ENCODE measurements around the gene PUS1. TPM values are rescaled to one million over a fixed set of nuclear protein-coding genes. Genes with fewer than 3 reads are reported as not detected.
A peak's percentile ranks its signal among the peaks of the same experiment; 100 is the strongest.

Gene PUS1
- total and polyA plus RNA-seq, 10 of the 15 experiments (the other 5 are each of a cell fraction or from before 2014, with no cell fraction given): 1.3 to 74.2 (median 25.4) TPM

DNA sequence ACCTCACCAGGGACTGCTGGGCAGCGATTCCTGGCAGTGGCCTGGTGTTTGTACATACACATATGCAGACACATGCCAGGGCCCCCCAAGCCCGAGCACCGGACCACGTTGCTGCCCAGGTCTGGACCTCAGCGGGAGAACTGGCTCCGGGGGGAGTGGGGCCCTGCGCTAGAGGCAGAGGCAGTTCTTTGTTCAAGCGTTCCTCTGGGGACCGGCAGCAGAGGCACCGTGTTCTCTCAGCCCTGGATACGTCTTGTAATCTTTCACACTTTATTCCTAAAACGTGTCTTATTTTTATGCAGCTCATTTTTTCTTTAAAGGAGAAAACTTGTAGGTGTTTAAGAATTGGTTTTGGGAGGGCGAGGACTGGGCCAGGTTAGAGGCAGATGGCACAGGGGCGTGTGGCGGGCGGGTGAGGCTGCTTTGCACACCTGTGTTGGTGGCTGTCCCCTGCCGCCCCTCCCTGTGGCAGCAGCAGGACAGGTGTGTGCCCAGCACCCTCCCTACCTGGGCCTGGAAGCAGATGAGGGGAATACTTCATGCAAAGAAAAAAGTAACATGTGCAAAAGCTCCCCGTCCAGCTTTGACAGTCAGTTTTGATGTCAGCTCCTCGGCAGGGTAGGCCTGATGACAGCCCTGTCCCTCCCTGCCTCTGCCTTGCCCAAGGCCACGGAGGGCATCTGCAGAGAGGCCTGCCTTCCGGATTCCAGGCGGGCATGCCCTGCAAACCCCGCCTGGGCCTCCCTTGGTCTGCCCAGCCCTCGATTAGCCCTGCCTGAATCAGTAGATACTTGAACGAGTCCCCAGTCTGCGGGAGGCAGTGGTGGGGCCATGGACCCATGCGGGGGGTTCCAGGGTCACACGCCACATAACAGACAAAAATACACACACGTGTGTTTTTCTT lies 7.0 kb upstream of the PUS1 start:
- H2AFZ ChIP-seq (ENCODE audit: control insufficient read depth, low read depth, low read length): no peak overlapping the region
- no peak for TF ChIP-seq JUNB (IDR thresholded peaks at IDR 0.05)
- no peak for TF ChIP-seq ZNF24 (IDR thresholded peaks at IDR 0.05)
- TF ChIP-seq RELA (IDR thresholded peaks at IDR 0.05; ENCODE audit: borderline replicate concordance, partially characterized antibody): no peak
- TF ChIP-seq, protein P1, sequence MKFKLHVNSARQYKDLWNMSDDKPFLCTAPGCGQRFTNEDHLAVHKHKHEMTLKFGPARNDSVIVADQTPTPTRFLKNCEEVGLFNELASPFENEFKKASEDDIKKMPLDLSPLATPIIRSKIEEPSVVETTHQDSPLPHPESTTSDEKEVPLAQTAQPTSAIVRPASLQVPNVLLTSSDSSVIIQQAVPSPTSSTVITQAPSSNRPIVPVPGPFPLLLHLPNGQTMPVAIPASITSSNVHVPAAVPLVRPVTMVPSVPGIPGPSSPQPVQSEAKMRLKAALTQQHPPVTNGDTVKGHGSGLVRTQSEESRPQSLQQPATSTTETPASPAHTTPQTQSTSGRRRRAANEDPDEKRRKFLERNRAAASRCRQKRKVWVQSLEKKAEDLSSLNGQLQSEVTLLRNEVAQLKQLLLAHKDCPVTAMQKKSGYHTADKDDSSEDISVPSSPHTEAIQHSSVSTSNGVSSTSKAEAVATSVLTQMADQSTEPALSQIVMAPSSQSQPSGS (IDR thresholded peaks at IDR 0.05; ENCODE audit: low read length): no peak
- TF ChIP-seq, protein P2, sequence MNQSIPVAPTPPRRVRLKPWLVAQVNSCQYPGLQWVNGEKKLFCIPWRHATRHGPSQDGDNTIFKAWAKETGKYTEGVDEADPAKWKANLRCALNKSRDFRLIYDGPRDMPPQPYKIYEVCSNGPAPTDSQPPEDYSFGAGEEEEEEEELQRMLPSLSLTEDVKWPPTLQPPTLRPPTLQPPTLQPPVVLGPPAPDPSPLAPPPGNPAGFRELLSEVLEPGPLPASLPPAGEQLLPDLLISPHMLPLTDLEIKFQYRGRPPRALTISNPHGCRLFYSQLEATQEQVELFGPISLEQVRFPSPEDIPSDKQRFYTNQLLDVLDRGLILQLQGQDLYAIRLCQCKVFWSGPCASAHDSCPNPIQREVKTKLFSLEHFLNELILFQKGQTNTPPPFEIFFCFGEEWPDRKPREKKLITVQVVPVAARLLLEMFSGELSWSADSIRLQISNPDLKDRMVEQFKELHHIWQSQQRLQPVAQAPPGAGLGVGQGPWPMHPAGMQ (IDR thresholded peaks at IDR 0.05; ENCODE audit: borderline replicate concordance): no peak
- TF ChIP-seq PAX8 (IDR thresholded peaks at IDR 0.05): no peak
- TF ChIP-seq WRNIP1 (IDR thresholded peaks at IDR 0.05; ENCODE audit: borderline replicate concordance, low read depth, low read length): no peak
- no peak for TF ChIP-seq FOXM1 (IDR thresholded peaks at IDR 0.05; ENCODE audit: low read depth, low read length)
- TF ChIP-seq CREB1 (IDR thresholded peaks at IDR 0.05; ENCODE audit: low read depth): no peak
- TF ChIP-seq ESRRA (IDR thresholded peaks at IDR 0.05; ENCODE audit: low read length): no peak
- no peak for TF ChIP-seq BMI1 (IDR thresholded peaks at IDR 0.05; ENCODE audit: borderline replicate concordance)
- TF ChIP-seq, protein P3, sequence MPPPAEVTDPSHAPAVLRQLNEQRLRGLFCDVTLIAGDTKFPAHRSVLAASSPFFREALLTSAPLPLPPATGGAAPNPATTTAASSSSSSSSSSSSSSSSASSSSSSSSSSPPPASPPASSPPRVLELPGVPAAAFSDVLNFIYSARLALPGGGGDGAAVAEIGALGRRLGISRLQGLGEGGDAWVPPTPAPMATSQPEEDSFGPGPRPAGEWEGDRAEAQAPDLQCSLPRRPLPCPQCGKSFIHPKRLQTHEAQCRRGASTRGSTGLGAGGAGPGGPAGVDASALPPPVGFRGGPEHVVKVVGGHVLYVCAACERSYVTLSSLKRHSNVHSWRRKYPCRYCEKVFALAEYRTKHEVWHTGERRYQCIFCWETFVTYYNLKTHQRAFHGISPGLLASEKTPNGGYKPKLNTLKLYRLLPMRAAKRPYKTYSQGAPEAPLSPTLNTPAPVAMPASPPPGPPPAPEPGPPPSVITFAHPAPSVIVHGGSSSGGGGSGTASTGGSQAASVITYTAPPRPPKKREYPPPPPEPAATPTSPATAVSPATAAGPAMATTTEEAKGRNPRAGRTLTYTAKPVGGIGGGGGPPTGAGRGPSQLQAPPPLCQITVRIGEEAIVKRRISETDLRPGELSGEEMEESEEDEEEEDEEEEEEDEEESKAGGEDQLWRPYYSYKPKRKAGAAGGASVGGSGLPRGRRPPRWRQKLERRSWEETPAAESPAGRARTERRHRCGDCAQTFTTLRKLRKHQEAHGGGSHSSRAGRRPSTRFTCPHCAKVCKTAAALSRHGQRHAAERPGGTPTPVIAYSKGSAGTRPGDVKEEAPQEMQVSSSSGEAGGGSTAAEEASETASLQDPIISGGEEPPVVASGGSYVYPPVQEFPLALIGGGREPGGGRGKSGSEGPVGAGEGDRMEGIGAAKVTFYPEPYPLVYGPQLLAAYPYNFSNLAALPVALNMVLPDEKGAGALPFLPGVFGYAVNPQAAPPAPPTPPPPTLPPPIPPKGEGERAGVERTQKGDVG (CRISPR knock-in tag; IDR thresholded peaks at IDR 0.05): no peak
- no peak for TF ChIP-seq TBL1XR1 (IDR thresholded peaks at IDR 0.05; ENCODE audit: low read depth, low read length)
- TF ChIP-seq TAF1 (IDR thresholded peaks at IDR 0.05; ENCODE audit: borderline replicate concordance, low read depth, low read length): no peak
- no peak for TF ChIP-seq ATF7 (IDR thresholded peaks at IDR 0.05; ENCODE audit: low read depth)

More for the DNA sequence above, 7.0 kb upstream of the PUS1 start:
- Histone ChIP-seq H3K27ac (ENCODE audit: control insufficient read depth, insufficient read depth) (no peak overlapping the region), H4K20me1 (ENCODE audit: control insufficient read depth, insufficient read depth) (no peaks in the 10 kb centered on the region), H3K4me1 (ENCODE audit: control insufficient read depth, insufficient read depth, low read length) (peaks cover 21% of the 10 kb centered on the region), H3K27me3 (replicated peaks in 1 of 2; ENCODE audit: control insufficient read depth in 2 of 2, insufficient read depth in 2 of 2, low read length in 1 of 2) (no peaks in the 10 kb centered on the region), H3K79me2 (ENCODE audit: control insufficient read depth, insufficient read depth, low read length) (no peaks in the 10 kb centered on the region), H3K36me3 (ENCODE audit: control insufficient read depth in 2 of 2, insufficient read depth in 2 of 2, low read length in 1 of 2) (no peaks in the 10 kb centered on the region; a peak in 1 of 4 replicates), H3K9me3 (replicated peaks; ENCODE audit: control insufficient read depth, insufficient read depth, low read length) (no peaks in the 10 kb centered on the region), H3K4me2 (ENCODE audit: control insufficient read depth, insufficient read depth) (no peak overlapping the region), H3K4me3 (no peak overlapping the region), H3K9ac (ENCODE audit: control insufficient read depth, insufficient read depth, low read length) (no peak overlapping the region)
- DNase-seq (ENCODE audit: low read depth, low spot score) (no peak), FAIRE-seq (no peak), ATAC-seq (no peak)
- intact Hi-C loops (cut with micrococcal nuclease; ENCODE audit: unreplicated experiment) (no loop called here), in situ Hi-C loops (cut with MboI) (no loop called here)
- TSS peak; percentile 74 for BruUV-seq (replicated peaks)
- ChIA-PET POLR2A (no interaction called here), CTCF (no interaction called here), SMC1A (ENCODE audit: uncharacterized antibody, unreplicated experiment) (no interaction called here), RAD21 (ENCODE audit: unreplicated experiment) (no interaction called here)
- 93% methylated on average over 29 of the region's 29 CpGs for WGBS (ENCODE audit: insufficient coverage, insufficient replicate concordance, low lambda C conversion rate, missing lambda C conversion rate)

Measured in GM12878 (cell line).